ENCODE measurements around the gene KISS1.

Gene KISS1

DNA sequence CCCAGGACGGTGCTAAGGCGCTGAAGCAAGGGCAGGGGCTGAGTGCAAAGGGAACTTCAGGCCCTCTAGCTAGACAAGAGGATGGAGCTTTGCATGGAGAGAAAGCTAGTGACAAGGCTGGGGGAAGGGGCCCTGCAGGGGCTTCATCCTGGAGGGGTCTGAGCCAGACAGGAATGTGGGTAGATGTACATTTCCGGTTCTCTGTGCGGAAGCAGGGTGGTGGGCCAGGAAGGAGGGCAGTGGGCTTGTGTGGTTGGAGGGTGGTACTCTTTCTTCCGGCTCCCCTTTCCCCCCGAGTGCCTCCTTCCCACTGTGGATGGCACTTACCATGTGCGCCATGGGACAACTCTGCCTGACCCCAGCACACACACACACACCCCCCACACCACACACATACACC, 1.5 kb downstream of the KISS1 start:
- no peak for TF ChIP-seq YY1 (tag by site-specific recombination; IDR thresholded peaks at IDR 0.05)
- TF ChIP-seq ZNF391 (tag by site-specific recombination; IDR thresholded peaks at IDR 0.05; ENCODE audit: borderline replicate concordance, low read depth), result no peak
- TF ChIP-seq ZNF768 (tag by site-specific recombination; IDR thresholded peaks at IDR 0.05), result no peak
- TF ChIP-seq ZNF707 (tag by site-specific recombination; IDR thresholded peaks at IDR 0.05), result no peak
- TF ChIP-seq ZNF571 (tag by site-specific recombination; IDR thresholded peaks at IDR 0.05), result no peak
- TF ChIP-seq ZNF19 (tag by site-specific recombination; IDR thresholded peaks at IDR 0.05; ENCODE audit: low read depth), result no peak
- no peak for TF ChIP-seq ZNF366 (tag by site-specific recombination; conservative IDR thresholded peaks at IDR 0.05)
- TF ChIP-seq ZFP69B (tag by site-specific recombination; IDR thresholded peaks at IDR 0.05), result no peak
- TF ChIP-seq WT1 (tag by site-specific recombination; IDR thresholded peaks at IDR 0.05), result no peak
- TF ChIP-seq ZNF146 (tag by site-specific recombination; IDR thresholded peaks at IDR 0.05), result no peak
- no peak for TF ChIP-seq ZNF248 (tag by site-specific recombination; IDR thresholded peaks at IDR 0.05)
- no peak for TF ChIP-seq ZNF202 (tag by site-specific recombination; IDR thresholded peaks at IDR 0.05; ENCODE audit: borderline replicate concordance)
- TF ChIP-seq ZNF514 (tag by site-specific recombination; IDR thresholded peaks at IDR 0.05), result no peak
- Histone ChIP-seq H3K4me3 (ENCODE audit: low read depth, low read length) (no peak overlapping the region), H3K27ac (ENCODE audit: extremely low read depth, low read depth, low read length) (no peak overlapping the region), H3K36me3 (ENCODE audit: control insufficient read depth in 2 of 2, insufficient read depth in 1 of 2, low read length in 2 of 2) (no peaks in the 10 kb centered on the region), H3K4me1 (ENCODE audit: control insufficient read depth, insufficient read depth, low read length) (no peaks in the 10 kb centered on the region), H3K9me3 (ENCODE audit: control insufficient read depth, insufficient read depth, low read depth, low read length) (no peaks in the 10 kb centered on the region)
- CTCF ChIA-PET, result interaction anchor here (1.8 kb wide), 1 partner anchor 12 kb away, joined by 5 read pairs; no protein-coding TSS in a partner anchor
- POLR2A ChIA-PET, result no interaction called here

- ChIA-PET CTCF (interaction anchor here (0.6 to 1.8 kb wide), 2 partner anchors 13 to 30 kb away, joined by 3 to 5 read pairs; no protein-coding TSS in a partner anchor), POLR2A (no interaction called here)
- Histone ChIP-seq H3K27ac (ENCODE audit: extremely low read depth, low read depth, low read length) (no peak overlapping the region), H3K36me3 (ENCODE audit: control insufficient read depth in 2 of 2, insufficient read depth in 1 of 2, low read length in 2 of 2) (no peaks in the 10 kb centered on the region), H3K4me3 (ENCODE audit: low read depth, low read length) (no peak overlapping the region), H3K9me3 (ENCODE audit: control insufficient read depth, insufficient read depth, low read depth, low read length) (no peaks in the 10 kb centered on the region), H3K4me1 (ENCODE audit: control insufficient read depth, insufficient read depth, low read length) (no peaks in the 10 kb centered on the region)
- TF ChIP-seq ZSCAN30 (tag by site-specific recombination; IDR thresholded peaks at IDR 0.05) (no peak), ZNF19 (tag by site-specific recombination; IDR thresholded peaks at IDR 0.05; ENCODE audit: low read depth) (no peak)
Observed at GRCh38 chr1:204194080-204194479, 2.2 kb downstream of the KISS1 start.

DNA sequence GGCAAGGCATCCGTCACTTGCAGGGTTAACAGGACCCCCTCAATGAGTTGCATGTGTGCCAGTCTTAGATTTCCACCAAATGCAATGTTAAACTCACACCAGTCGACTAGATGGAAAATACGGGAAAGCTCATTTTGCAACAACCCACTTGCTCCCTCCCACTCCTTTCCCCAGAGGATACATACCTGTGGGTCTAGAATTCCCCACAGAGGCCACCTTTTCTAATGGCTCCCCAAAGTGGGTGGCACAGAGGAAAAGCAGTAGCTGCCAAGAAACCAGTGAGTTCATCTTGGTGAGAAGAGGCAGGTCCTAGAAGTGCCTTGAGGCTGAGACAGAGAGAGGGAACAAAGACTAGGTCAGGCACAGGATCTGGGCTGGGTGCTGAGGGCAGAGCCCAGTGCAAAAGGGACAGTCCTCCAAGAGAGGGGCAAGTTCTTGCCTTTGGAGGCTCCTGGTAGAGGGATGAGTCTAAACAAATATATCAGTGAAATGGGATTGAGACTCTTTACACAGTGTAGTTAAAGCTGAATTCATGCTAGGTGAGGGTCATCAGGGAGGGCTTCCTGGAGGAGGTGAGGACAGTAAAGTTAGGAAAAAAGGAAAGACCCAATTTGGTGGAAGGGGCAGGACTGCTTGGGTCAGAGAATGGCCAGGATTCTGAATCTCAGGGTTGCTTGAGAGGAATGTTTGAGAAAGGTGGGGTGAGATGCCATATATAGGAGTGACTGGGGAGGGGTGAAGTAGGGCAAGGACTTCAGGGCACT, 3.5 kb downstream of the KISS1 start:
- POLR2A ChIA-PET, result no interaction called here
- no peaks in the 10 kb centered on the region for H3K36me3 ChIP-seq (ENCODE audit: control insufficient read depth in 2 of 2, insufficient read depth in 1 of 2, low read length in 2 of 2)
- H3K9me3 ChIP-seq (ENCODE audit: control insufficient read depth, insufficient read depth, low read depth, low read length), result no peaks in the 10 kb centered on the region
- no peak overlapping the region for H3K4me3 ChIP-seq (ENCODE audit: low read depth, low read length)
- no peak overlapping the region for H3K27ac ChIP-seq (ENCODE audit: extremely low read depth, low read depth, low read length)
- CTCF ChIA-PET, result interaction anchor here (0.5 to 1.0 kb wide), 6 partner anchors 11 to 170 kb away, joined by 3 to 6 read pairs (median 5); no protein-coding TSS in a partner anchor
- no peaks in the 10 kb centered on the region for H3K4me1 ChIP-seq (ENCODE audit: control insufficient read depth, insufficient read depth, low read length)
- TF ChIP-seq ZNF148 (tag by site-specific recombination; IDR thresholded peaks at IDR 0.05; ENCODE audit: borderline replicate concordance), result no peak
- TF ChIP-seq ZNF324 (tag by site-specific recombination; IDR thresholded peaks at IDR 0.05), result no peak
- TF ChIP-seq, protein P1, sequence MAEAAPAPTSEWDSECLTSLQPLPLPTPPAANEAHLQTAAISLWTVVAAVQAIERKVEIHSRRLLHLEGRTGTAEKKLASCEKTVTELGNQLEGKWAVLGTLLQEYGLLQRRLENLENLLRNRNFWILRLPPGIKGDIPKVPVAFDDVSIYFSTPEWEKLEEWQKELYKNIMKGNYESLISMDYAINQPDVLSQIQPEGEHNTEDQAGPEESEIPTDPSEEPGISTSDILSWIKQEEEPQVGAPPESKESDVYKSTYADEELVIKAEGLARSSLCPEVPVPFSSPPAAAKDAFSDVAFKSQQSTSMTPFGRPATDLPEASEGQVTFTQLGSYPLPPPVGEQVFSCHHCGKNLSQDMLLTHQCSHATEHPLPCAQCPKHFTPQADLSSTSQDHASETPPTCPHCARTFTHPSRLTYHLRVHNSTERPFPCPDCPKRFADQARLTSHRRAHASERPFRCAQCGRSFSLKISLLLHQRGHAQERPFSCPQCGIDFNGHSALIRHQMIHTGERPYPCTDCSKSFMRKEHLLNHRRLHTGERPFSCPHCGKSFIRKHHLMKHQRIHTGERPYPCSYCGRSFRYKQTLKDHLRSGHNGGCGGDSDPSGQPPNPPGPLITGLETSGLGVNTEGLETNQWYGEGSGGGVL (tag by site-specific recombination; IDR thresholded peaks at IDR 0.05), result no peak
- TF ChIP-seq, protein P2, sequence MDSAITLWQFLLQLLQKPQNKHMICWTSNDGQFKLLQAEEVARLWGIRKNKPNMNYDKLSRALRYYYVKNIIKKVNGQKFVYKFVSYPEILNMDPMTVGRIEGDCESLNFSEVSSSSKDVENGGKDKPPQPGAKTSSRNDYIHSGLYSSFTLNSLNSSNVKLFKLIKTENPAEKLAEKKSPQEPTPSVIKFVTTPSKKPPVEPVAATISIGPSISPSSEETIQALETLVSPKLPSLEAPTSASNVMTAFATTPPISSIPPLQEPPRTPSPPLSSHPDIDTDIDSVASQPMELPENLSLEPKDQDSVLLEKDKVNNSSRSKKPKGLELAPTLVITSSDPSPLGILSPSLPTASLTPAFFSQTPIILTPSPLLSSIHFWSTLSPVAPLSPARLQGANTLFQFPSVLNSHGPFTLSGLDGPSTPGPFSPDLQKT (IDR thresholded peaks at IDR 0.05; ENCODE audit: borderline replicate concordance, low read depth, low read length), result no peak
- peak; percentile 82 for TF ChIP-seq EGR2 (tag by site-specific recombination; IDR thresholded peaks at IDR 0.05; ENCODE audit: low read depth)
- no peak for TF ChIP-seq GLI2 (tag by site-specific recombination; IDR thresholded peaks at IDR 0.05; ENCODE audit: borderline replicate concordance, low read depth)
- no peak for TF ChIP-seq KLF7 (tag by site-specific recombination; IDR thresholded peaks at IDR 0.05; ENCODE audit: borderline replicate concordance)
- no peak for TF ChIP-seq ZBTB21 (tag by site-specific recombination; IDR thresholded peaks at IDR 0.05)
- TF ChIP-seq, protein P3, sequence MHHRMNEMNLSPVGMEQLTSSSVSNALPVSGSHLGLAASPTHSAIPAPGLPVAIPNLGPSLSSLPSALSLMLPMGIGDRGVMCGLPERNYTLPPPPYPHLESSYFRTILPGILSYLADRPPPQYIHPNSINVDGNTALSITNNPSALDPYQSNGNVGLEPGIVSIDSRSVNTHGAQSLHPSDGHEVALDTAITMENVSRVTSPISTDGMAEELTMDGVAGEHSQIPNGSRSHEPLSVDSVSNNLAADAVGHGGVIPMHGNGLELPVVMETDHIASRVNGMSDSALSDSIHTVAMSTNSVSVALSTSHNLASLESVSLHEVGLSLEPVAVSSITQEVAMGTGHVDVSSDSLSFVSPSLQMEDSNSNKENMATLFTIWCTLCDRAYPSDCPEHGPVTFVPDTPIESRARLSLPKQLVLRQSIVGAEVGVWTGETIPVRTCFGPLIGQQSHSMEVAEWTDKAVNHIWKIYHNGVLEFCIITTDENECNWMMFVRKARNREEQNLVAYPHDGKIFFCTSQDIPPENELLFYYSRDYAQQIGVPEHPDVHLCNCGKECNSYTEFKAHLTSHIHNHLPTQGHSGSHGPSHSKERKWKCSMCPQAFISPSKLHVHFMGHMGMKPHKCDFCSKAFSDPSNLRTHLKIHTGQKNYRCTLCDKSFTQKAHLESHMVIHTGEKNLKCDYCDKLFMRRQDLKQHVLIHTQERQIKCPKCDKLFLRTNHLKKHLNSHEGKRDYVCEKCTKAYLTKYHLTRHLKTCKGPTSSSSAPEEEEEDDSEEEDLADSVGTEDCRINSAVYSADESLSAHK (tag by site-specific recombination; IDR thresholded peaks at IDR 0.05), result no peak
- no peak for TF ChIP-seq ZNF37A (tag by site-specific recombination; IDR thresholded peaks at IDR 0.05)
